HG03457 (cell line): ENCODE results near the gene ABLIM2.

Experiments used
- ATAC-seq: cut with Tn5 transposase; IDR thresholded peaks from one replicate; pipeline ENCODE4 v1.9.1; 2021; ENCODE audit warnings: moderate number of reproducible peaks; ENCODE audit not compliant: unreplicated experiment

Gene ABLIM2

DNA sequence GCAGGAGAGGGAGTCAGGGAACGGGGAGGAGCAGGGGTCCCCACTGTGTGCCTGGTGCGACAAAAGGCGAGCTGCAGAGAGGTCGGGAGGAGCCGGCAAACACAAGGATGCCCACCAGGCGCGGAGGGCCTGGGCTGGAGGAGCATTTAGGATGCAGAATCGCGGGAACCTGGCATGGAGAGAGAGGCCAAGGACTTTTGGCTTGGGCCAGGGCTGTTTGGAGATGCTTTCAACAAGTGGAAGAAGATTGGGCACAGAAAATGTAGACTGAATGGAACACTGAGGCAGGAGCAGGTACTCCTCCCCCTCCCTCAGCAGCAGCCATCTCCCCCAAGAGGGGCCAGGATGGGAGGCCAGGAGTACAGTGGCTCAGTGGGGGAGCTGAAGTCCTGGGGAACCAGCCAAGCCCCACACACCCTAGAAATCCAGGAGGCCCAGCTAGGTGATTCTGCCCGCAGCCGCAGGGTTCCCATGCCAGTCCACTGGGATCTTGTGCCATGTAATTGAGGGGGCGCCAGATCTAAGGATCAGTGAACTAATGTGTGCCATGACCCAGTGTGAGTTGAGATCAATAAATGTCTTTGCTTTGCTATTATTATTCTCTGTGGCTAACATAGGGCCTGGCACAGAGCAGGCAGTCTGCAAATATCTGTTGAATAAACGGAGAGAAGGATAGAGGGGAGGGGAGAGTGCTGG, 1.1 kb upstream of the ABLIM2 start:
- ATAC-seq, result no peak

DNA sequence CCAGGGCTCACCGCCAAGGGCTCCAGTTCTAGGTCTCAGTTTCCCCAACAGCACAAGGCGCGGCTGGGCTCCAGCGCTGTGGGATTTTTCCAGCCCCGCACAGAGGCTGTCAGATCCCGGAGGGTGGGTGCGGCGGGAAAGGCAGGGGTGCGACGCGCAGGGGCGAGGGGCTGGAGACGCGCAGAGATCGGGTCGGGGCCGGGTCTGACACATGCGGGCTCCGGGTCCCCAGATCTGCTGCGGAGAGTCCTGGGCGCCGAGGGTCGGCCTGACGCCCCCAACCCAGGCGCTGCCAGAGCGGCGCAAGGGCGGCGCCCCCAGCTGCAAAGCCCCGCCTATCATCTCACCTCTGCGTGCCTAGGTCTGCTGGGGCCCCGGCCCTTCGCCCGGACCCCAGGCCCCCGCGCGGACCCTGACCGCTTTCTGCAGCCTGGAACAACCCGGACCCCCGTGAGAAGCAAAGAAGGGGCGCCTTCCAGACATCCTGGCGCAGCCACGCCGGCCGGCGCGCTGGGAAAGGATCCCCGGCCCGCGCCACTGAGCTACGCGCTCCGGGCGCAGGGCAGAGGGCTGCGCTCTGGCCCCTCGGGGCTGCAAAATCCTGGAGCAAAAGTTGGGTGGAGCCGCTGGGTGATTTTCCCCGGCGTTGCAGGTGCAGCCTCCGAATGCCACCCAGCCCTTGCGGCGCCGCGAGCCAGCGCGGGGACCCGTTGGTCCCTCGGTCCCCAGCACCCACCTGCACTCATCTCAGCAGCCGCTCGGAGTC, 486 bp downstream of the ABLIM2 start:
- ATAC-seq, result no peak

DNA sequence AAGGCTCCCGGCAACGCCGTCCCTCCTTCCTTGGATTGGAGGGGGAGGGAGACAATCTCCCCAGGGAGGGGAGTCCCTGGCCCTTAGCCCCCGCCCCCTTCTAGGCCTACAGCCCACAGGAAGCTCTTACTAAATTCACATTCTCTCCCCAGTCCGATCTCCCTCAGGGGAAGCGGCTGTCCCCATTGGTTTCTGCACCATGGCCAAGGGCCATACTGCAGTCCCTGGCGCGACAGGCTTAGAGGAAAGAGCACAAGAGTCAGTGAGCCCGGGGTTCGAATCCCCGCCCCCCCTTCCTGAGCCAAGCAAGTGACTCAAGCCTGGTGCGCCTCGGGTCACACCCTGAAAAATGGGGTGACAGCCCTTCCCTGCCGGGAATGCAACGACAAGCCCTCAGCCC, 1.1 kb downstream of the ABLIM2 start:
- ATAC-seq, result no peak

DNA sequence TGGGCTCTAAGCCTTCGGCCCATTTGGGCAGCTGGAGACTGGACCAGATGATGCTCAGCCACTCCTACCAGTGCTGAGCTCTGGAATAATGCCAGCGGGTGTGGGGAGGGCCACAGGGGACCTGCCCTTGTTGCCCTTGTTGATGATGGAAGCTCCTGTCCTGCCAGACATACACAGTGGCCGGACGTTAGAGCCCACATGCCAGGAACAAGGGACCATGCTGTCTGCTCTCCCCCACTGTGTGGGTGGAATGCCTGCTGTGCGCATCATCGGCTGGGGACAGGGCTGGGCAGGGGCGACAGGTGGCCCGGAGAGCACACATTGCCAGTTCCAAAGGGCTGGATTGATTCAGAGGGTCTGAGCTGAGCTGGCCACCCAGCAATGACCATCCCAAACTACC, 2.0 kb downstream of the ABLIM2 start:
- ATAC-seq, result no peak

DNA sequence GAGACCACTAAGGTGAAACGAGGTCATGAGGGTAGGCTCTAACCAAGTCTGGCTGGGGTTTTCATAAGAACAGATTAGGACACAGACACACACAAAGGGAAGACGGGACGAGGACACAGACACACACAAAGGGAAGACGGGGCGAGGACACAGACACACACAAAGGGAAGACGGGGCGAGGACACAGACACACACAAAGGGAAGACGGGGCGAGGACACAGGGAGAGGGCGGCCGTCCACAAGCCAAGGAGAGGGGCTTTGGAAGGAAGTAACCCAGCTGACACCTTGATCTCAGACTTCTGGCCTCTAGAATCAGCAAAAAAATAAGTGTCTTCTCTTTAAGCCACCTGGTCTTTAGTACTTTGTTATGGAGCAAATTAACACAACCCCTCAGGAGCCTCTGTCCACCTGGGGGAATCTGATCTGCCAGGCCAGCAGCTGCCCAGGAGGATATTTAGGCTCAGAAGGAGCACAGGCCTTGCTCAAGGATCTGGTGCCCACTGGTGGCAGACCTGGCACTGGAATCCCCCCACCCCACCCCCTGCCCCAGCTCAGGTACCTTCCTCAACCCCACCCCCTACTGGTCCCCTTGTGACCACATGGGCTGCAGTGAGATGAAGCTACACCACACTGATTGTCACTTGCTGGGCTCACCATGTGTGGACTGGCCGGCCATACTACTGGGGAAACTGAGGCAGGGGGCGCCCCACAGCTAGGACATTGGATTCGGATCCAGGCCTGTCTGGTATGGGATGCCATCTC, 2.8 kb downstream of the ABLIM2 start:
- ATAC-seq, result no peak

DNA sequence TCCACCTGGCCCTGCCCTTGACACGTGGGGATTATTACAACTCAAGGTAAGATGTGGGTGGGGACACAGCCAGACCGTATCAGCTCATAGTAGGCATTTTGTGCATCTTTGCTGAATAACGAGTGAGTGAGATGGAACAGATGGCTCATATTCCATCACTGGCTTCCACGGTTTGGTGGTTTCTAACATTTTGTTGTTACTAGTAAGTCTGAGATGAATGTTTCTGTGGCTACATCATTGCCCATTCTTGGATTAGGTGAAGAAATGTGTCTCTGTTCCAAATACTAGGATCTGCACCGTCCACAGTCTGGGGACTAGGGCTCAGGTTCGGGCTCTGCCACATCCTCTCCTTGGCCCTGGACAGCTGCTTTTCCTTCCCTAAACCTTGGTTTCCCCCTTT, 3.6 kb downstream of the ABLIM2 start:
- no peak for ATAC-seq

DNA sequence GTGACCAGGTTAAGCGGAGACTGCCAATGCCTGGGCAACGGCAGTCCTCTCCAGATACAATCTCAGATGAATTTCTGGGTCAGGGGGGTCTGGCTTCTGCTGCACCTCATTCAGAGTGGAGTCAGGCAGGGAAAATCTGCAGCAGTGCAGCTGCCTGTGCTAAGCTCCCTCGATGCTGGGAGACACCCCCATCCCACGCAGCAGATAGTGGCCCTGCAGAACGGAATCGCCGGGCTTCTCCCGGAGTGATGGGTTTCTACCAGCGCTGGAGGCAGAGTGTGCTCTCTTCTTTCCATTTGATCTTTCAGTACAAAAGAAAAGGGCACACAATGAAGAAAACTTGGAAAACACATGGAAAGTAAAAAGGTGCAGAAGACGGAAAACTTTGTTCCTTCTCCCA, 5.2 kb downstream of the ABLIM2 start:
- ATAC-seq, result no peak

DNA sequence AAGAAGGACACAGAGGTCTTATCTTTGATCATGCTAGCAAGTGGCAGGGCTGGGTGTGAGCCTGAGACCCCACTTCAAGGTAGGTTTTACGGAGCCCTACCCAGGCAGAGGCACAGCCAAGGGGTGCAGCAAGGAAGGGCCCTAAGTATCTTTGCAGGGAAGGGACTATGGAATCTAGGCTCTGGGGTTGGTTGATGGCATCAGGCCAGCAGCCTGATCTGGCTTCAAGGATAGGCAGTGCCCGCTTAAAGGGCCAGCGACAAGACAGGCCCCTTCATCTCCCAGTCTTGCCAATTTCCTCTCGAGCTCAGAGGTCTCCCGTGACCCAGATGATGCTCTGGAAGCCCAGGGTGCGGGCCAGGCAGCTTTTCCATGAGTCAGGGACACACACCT, 5.8 kb downstream of the ABLIM2 start:
- no peak for ATAC-seq

DNA sequence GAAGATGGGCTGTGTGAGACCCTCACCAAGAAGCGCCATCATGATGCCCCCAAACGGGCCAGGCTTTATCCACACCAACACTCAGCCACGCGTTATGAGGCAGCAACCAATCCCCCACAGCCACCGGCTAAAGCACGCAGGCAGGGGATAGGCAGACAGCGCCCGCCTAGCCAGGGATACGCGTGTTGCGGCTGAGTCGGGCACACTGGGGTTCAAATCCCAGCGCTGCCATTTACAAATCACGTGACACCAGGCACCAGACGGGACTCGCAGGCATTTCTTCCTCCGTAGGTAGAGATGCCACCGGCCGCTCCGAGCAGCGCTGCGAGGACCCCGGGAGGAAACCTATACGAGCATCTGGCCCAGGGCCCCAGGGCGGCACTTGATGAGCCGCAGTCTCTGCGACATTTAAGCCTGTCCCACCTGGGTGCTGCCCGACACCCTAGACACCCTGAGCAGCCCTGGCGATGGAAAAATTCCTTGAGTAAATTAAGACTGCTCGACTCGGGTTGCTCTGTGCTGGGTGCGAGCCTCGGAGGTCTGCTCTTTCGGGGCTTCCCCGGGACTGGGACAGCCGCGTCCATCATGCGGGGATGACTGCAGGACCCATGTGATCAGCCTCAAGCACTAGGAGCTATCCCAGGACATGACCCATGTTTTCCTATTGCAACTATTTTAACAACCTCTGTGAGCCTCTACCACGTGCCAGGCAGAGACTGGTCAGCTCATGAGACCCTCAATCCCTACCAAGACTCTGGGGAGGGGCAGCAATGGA, 6.3 kb downstream of the ABLIM2 start:
- ATAC-seq, result no peak

DNA sequence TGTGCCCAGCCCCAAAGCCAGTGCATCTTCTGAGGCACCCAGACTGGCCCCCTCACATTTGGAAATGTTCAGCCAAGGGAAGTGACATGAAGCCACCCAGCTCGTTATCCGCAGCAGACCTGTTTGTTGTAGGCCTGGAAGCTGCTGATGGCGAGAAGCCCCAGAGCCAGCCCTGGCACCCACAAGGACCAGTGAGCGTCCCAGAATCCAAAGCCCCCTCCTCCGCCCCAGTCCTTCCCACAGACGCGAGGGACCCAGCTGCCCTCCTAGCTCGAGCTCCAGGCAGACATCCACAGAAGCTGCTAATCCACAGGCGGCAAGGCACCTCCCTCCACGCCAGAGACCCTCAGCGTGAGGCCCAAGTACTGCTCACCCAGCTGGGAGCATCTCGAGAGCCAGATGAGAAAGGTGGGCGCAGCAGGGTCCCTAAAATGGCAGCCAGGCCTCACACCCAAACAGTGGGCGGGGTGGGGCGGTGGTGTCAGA, 7.4 kb downstream of the ABLIM2 start:
- ATAC-seq, result no peak

DNA sequence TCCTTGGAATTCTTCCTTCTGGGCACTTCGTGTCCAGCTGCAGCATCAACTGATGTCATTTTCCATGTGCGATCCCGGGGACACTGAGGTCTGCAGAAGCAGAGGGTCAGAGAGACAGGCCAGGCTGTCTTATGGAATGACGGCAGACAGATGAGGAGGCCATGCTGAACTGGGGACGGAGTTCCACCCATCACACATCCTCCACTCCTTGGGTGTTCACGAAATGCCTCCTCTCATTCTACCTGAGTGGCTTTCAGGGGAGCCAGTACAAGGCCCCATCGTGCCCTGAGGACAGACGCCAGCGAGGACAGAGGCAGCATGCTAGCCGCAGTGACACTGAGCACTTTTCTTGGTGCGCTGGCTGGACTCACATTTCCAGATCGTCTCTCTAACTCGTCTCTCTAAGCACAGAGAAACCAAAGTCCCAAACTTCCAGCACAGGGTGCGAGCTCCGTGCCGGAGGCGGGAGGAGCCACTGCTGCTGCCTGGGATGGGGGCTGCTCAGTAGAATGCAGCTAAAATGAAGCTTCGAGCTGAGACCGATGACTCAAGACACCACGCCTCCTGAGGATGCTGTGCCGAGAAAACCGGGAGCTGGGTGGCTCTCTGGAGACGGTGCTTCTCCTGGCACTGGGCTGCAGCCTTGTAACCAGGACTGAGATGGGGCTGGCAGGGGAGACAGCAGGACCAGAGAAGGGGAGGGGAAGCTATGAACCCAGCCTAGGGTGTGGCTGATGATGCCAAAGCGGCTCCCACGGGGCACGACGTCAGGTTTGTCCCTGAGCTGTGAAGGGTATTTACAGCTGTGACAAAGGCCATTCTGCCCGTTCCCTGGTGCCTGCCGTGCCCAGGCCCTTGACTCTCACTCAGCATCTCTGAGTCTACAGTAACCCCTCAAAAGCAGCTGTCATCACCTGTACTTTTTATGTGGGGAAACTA, 8.2 kb downstream of the ABLIM2 start:
- ATAC-seq, result no peak

DNA sequence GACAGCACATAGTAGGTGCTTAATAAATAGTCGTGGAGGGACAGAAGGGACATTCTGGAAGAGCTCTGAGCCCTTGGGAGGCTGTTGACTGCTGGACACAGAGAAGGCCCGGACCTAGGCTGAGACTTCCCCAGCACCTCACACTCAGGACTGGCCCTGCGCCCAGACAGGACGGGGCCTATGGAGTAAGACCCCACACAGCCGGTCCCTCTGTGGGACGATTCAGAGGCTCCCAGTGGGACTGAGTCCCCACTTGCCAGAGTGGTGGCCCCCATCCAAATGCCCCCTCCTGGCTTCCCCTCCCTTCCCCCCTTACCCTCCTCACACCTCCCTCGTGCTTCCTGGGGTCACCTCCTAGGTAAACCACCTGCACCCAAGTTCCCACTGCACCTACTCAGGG, 8.9 kb downstream of the ABLIM2 start:
- no peak for ATAC-seq

DNA sequence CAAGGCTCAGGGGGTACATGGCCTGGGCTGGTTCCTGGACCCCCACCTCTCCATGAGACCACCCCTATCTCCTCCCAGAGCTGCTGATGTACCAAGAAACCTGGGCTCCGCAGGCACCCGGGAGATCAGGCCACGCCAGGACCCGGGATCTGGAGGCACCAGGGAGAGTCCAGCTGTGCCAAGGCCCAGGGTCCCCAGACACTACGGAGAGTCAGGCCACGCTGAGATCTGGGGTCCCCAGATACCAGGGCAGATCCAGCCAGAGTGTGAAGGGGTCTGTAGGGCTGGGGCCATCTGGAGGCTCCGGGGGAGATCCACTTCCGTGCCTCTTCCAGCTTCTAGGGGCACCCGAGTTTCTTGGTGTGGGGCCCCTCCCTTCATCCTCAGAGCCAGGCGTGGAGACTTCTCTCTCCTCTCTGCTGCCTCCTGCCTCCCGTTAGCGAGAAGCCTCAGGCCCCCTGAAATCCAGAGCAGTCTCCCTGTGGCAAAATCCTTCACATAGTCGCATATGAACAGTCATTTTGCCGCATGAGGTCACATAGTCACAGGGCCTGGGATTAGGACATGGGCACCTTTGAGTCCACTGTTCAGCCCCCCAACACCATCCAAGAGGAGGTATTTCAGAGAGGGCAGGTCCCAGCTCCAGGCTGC, 9.7 kb downstream of the ABLIM2 start:
- no peak for ATAC-seq

DNA sequence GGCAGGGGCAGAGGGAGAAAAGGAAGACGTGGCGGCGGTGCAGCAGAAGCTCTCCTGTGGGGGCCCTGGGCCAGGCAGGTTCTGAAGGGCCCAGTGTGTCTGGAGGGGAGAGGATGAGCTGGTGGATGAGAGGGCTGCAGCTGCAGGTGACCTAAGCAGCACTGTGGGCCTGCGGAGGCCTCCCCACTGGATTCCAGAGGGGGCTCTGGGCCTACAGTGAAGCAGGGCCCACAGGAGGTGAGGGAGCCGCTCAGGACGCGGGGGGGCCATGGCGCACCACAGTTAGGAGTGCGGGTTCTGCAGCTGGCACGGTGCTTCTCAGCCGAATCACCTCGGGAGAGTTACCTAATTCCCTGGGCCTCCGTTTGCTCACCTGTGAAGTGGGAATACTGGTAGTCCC, 10.5 kb downstream of the ABLIM2 start:
- ATAC-seq, result no peak

DNA sequence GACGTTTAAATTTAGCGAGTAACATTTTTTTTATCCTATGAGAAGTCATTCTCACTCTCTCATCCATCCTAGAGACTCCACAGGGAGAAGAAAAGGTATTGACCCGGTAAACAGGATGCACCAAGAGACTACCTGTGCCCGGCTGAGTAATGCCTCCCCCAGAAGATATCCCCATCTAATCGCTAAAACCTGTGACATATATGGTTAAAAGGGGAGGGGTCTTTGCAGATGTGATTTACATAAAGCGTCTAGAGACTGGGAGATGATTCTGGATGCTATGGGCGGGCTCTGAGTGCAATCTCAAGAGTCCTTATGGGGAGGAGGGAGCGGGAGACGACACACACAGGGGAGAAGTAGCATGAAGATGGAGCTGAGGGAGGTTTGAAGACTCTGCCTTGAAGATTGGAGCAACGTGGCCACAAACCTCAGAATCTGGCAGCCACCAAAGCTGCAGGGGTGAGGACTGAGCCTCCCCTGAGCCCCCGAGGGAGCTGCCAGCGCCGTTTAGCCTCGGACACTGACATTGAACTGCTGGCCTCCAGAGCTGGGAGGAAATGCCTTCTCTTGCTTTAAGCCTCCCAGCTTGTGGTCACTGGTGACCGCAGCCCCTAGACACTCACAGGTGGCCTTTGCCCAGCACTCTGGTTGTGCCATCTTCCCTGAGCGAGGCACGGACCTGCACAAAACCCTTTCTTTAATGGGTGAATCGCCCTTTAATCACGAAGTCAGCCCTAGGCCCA, 11.2 kb downstream of the ABLIM2 start:
- ATAC-seq, result no peak

DNA sequence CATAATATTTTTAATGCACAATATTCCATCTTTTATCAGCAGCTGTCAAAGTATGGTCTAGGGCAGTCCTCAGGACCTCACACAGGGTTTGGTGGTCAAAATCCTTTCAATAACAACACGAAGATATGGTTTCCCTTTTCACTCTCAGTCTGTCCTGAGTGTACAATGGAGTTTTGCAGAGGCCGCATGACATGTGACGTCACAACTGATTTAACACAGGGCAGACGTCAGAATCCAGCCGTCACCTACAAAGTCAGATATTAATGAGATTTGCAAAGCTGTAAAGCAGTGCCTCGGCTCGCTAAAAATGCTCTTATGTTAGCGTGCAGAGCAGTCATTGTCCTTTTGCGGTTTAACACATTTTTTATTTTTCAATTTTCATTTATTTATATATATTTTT, 12.5 kb downstream of the ABLIM2 start:
- no peak for ATAC-seq

DNA sequence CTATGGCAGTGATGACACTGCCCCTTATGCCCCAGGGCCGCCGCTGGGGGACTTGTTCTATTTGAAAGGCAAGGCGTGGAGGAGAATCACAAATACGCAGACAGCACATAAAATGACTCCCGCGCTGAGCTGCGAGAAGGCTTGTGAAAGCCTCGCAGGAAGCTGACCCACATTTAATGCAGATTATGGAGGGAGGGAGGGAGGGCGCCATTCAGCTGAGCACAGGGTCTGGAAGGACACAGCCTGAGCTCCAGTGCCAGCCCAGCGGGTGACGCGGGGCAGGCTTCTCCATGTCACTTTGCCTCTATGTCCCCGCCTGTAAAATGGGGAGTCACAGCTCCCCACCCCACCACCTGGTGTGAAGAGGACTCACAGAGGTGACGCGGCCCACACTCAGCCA, 14.3 kb downstream of the ABLIM2 start:
- ATAC-seq, result no peak

DNA sequence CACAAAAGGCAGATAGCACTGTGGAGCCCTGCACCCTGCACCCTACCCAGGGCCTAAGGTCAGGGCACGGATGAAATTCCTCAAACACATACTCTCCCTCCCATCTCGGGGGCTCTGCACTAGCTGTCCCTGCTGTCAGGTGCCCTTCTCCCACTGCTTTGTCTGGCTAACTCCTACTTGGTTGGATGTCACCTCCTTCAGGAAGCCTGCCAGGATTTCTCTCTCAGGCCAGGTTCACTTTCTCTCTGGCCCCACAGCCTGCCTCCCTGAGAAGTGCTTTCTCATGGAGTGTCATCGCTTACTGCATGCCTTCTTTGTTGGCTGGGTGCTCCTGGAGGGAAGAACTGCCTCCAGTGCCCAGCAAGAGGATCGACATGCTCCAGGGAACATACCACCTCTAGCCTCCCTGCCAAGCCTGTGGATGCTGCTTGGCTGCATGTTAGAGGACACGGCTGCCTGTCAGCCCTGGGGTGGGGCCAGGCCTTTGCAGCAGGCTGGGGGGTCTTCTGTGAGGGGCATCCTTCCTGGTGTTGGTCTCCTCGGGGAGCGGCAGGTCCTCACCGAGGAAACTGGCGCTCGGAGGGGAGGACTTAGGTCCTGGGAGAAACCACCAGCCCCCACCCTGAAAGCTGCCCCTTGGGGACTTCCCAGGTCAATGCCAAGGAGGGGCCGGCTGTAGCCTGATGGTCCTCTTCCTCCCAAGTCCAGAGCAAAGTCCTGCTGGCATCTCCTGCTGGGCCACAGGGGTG, 15.0 kb downstream of the ABLIM2 start:
- ATAC-seq, result no peak
